ENCODE results near the gene PLAAT3. TPM values are rescaled to one million over a fixed set of nuclear protein-coding genes. Genes with fewer than 3 reads are reported as not detected.
"Not testable (repeated sequence)": the region's sequence is repeated elsewhere in the genome, so short reads cannot be mapped to it uniquely, and the experiment has no call there.

The PLAAT3 gene
- total RNA-seq, 4 donors from 2014 or later, result 7.1 to 14.2 (median 10.2) TPM

DNA sequence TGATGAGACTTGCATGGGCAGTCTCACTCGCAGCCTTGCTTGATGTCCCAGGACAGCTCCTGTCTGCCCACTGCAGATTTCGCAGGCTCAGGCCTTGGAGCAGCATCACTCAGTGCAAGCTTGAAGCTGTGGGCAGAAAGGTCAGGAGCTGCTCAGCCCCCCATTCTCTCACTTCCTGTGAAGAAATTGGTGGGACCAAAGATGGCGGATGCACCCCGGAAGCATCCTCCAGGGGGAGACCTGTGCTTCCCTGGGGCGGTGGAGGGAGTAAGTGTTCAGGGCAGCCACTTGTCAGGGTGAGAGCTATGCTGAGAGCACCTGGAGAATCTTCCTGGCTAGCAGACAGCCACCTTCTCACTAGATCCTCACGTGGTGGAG, 62.4 kb downstream of the PLAAT3 start:
- Histone ChIP-seq H3K27me3 (no peaks in the 10 kb centered on the region), H3K27ac (no peak overlapping the region), H3K4me1 (no peaks in the 10 kb centered on the region), H3K9me3 (no peaks in the 10 kb centered on the region), H3K4me3 (no peak overlapping the region), H3K36me3 (no peaks in the 10 kb centered on the region)
- no peak for DNase-seq (ENCODE audit: low spot score in 2 of 2)
- TF ChIP-seq POLR2A (IDR thresholded peaks at IDR 0.05) (no peak), POLR2AphosphoS5 (IDR thresholded peaks at IDR 0.05) (no peak), EP300 (IDR thresholded peaks at IDR 0.05) (no peak)
- TF ChIP-seq, protein P1, sequence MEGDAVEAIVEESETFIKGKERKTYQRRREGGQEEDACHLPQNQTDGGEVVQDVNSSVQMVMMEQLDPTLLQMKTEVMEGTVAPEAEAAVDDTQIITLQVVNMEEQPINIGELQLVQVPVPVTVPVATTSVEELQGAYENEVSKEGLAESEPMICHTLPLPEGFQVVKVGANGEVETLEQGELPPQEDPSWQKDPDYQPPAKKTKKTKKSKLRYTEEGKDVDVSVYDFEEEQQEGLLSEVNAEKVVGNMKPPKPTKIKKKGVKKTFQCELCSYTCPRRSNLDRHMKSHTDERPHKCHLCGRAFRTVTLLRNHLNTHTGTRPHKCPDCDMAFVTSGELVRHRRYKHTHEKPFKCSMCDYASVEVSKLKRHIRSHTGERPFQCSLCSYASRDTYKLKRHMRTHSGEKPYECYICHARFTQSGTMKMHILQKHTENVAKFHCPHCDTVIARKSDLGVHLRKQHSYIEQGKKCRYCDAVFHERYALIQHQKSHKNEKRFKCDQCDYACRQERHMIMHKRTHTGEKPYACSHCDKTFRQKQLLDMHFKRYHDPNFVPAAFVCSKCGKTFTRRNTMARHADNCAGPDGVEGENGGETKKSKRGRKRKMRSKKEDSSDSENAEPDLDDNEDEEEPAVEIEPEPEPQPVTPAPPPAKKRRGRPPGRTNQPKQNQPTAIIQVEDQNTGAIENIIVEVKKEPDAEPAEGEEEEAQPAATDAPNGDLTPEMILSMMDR (IDR thresholded peaks at IDR 0.05), result no peak
- 89% methylated on average over 6 of the region's 6 CpGs for WGBS

DNA sequence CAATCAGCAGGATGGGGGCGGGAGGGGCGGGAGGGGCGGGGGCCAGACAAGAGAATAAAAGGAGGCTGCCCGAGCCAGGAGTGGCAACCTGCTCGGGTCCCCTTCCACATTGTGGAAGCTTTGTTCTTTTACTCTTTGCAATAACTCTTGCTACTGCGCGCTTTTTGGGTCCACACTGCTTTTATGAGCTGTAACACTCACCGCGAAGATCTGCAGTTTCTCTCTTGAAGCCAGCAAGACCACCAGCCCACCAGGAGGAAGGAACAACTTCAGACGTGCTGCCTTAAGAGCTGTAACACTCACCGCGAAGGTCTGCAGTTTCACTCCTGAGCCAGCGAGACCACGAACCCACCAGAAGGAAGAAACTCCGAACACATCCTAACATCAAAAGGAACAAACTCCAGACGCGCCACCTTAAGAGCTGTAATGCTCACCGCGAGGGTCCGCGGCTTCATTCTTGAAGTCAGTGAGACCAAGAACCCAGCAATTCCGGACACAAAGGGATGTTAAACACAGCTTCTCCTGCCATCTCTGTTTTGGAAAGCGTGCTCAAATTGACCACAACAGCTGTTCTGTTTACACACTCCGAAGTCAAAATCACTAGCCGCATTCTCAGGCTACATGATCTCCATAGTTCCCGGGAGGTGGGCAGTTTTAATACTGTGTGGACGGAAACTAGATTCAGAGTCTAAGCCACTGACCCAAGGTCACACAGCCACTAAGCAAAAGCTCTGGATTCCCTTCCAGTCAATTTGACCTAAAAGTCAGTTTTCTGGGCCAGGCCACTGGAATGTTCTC, 62.9 kb downstream of the PLAAT3 start:
- no peak for DNase-seq (ENCODE audit: low spot score in 2 of 2)
- H3K4me1 ChIP-seq, result no peaks in the 10 kb centered on the region
- H3K27me3 ChIP-seq, result no peaks in the 10 kb centered on the region
- H3K36me3 ChIP-seq, result no peaks in the 10 kb centered on the region
- no peak overlapping the region for H3K27ac ChIP-seq
- no peak for TF ChIP-seq POLR2A (IDR thresholded peaks at IDR 0.05)
- TF ChIP-seq POLR2AphosphoS5 (IDR thresholded peaks at IDR 0.05), result no peak
- TF ChIP-seq EP300 (IDR thresholded peaks at IDR 0.05), result no peak
- TF ChIP-seq, protein P1 (IDR thresholded peaks at IDR 0.05), result no peak
- no peak overlapping the region for H3K4me3 ChIP-seq
- H3K9me3 ChIP-seq, result no peaks in the 10 kb centered on the region
- WGBS, result 92% methylated on average over 26 of the region's 27 CpGs

DNA sequence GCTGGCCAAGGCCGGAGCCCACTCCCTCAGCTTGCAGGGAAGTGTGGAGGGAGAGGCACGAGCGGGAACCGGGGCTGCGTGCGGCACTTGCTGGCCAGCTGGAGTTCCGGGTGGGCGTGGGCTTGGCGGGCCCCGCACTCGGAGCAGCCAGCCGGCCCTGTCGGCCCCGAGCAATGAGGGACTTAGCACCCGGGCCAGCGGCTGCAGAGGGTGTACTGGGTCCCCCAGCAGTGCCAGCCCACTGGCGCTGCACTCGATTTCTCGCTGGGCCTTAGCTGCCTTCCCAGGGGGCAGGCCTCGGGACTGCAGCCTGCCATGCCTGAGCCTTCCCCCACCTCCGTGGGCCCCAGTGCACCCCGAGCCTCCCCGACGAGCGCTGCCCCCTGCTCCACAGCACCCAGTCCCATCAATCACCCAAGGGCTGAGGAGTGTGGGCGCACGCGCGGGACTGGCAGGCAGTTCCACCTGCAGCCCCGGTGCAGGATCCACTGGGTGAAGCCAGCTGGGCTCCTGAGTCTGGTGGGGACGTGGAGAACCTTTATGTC, 64.0 kb downstream of the PLAAT3 start:
- H3K36me3 ChIP-seq; DNase-seq (ENCODE audit: low spot score in 2 of 2); H3K4me3 ChIP-seq; H3K9me3 ChIP-seq; H3K4me1 ChIP-seq; H3K27ac ChIP-seq; H3K27me3 ChIP-seq: not testable (repeated sequence)
- WGBS, result 98% methylated on average over 14 of the region's 31 CpGs

DNA sequence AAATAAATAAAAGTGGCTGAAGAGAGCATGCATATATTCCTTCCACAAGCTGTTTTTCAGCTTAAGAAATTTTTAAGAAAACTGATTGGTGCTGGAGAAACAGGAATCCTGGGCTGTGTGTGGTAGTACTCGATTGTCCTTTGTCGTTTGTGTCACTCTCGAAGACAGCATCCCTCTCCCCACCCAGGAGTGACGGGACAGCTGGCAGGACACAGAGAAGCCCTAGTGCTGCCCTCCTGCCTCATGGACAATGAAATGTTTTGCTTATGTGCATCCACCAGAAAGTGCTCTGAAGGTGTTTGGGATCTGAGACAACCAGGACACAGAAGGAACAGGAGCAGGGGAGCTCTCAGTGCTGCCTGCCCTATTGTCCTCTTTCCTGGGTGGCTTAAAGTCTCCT, 64.8 kb downstream of the PLAAT3 start:
- H3K9me3 ChIP-seq, result no peaks in the 10 kb centered on the region
- H3K36me3 ChIP-seq, result no peaks in the 10 kb centered on the region

DNA sequence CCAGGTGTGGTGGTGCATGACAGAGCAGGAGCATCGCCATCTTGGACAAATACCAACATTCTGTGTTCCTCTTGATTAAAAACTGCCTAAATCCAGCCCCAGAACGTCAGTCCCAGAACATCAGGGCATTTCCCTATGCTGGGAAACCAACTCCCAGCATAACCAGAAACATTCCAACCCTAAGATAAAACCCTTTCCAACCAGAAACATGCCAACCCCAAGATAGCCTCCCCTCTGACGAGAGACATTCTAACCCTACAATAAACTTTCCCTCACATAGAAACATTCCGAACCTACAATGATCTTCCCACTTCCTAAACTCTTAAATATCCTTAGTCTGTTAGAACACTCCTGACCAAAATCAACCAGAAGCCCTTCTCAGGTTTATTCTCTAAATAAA, 66.1 kb downstream of the PLAAT3 start:
- WGBS, result 72% methylated on average over 4 of the region's 4 CpGs
- Histone ChIP-seq H3K36me3 (no peaks in the 10 kb centered on the region), H3K4me3 (no peak overlapping the region), H3K4me1 (no peaks in the 10 kb centered on the region), H3K9me3 (no peaks in the 10 kb centered on the region), H3K27ac (no peak overlapping the region), H3K27me3 (no peaks in the 10 kb centered on the region)
- DNase-seq (ENCODE audit: low spot score in 2 of 2), result no peak
- TF ChIP-seq, protein P1 (IDR thresholded peaks at IDR 0.05), result no peak
- TF ChIP-seq POLR2A (IDR thresholded peaks at IDR 0.05), result no peak
- TF ChIP-seq EP300 (IDR thresholded peaks at IDR 0.05), result no peak
- no peak for TF ChIP-seq POLR2AphosphoS5 (IDR thresholded peaks at IDR 0.05)

More for the DNA sequence above, 64.8 kb downstream of the PLAAT3 start:
- WGBS, result 84% methylated on average over 4 of the region's 4 CpGs
- H3K4me1 ChIP-seq, result no peaks in the 10 kb centered on the region
- TF ChIP-seq, protein P1 (IDR thresholded peaks at IDR 0.05), result no peak
- TF ChIP-seq EP300 (IDR thresholded peaks at IDR 0.05) (no peak), POLR2AphosphoS5 (IDR thresholded peaks at IDR 0.05) (no peak), POLR2A (IDR thresholded peaks at IDR 0.05) (no peak)
- H3K4me3 ChIP-seq, result no peak overlapping the region
- no peak overlapping the region for H3K27ac ChIP-seq
- DNase-seq (ENCODE audit: low spot score in 2 of 2), result no peak
- no peaks in the 10 kb centered on the region for H3K27me3 ChIP-seq

Data from suprapubic skin (tissue), 4 donors.